Measurements from ENCODE around the gene ITGB7. TPM values are rescaled to one million over a fixed set of nuclear protein-coding genes. Genes with fewer than 3 reads are reported as not detected.

ITGB7 gene
- total RNA-seq, 1 donor from 2014 or later: 137 TPM

DNA sequence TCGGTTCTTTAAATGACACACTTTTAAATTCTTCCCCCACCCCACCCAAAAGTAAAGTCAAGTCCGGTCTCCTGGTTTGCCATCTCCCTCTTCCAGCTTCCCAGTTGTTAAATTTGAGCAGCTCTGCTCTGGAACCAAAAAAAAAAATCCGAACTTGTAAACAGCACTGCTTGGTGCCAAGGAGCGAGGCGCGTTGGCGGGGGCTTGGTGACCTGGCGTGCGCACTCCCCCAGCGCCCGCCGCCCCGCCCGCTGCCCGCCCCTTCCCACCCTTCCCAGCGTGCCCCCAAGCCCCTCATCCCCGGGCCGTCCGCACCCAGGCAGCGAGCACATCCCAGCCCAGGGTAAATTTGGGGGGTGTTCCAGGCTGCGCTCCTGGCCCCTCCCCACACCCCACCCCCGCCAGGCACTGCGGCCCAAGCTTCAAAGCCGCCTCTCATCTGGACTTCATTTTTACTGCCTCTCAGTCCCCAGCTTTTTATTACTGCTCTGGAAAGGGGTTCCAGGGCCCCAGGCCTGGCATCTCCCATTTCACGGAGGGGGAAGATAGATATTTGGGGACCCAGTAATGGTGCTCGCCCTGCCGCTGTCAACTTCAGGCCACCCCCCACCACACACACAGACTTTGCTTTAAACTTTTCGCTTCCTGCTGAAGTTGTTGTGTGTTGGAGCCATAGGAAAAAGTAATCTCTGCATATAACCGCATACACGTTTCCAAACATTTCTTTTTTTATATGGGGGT, 11.7 kb upstream of the ITGB7 start:
- intact Hi-C loops (cut with micrococcal nuclease): loop anchor here (10.0 kb wide), 1 partner anchor 286 kb away; the partner anchor contains the start of genes NPFF and TARBP2
- CTCF ChIA-PET: interaction anchor here (1.0 to 14.7 kb wide), 4 partner anchors 10 to 127 kb away, joined by 3 to 298 read pairs (median 5); partner anchors contain the start of genes ESPL1 and PFDN5
- no peak for DNase-seq
- TF ChIP-seq, protein P1, sequence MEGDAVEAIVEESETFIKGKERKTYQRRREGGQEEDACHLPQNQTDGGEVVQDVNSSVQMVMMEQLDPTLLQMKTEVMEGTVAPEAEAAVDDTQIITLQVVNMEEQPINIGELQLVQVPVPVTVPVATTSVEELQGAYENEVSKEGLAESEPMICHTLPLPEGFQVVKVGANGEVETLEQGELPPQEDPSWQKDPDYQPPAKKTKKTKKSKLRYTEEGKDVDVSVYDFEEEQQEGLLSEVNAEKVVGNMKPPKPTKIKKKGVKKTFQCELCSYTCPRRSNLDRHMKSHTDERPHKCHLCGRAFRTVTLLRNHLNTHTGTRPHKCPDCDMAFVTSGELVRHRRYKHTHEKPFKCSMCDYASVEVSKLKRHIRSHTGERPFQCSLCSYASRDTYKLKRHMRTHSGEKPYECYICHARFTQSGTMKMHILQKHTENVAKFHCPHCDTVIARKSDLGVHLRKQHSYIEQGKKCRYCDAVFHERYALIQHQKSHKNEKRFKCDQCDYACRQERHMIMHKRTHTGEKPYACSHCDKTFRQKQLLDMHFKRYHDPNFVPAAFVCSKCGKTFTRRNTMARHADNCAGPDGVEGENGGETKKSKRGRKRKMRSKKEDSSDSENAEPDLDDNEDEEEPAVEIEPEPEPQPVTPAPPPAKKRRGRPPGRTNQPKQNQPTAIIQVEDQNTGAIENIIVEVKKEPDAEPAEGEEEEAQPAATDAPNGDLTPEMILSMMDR (IDR thresholded peaks at IDR 0.05): no peak
- Mint-ChIP-seq H3K4me1 (peaks cover 59% of the 10 kb centered on the region), H3K36me3 (ENCODE audit: low read depth) (peaks cover 16% of the 10 kb centered on the region), H3K27me3 (no peaks in the 10 kb centered on the region), H3K4me3 (peak overlapping the region; percentile 89), H3K27ac (peak overlapping the region; percentile 86), H3K9me3 (no peaks in the 10 kb centered on the region)
- POLR2A ChIA-PET: interaction anchor here (0.9 to 3.8 kb wide), 15 partner anchors 10 to 140 kb away, joined by 3 to 66 read pairs (median 7); partner anchors contain the start of genes AAAS, CSAD, ESPL1 and ITGB7
- no peak for ATAC-seq (ENCODE audit: low read depth)

DNA sequence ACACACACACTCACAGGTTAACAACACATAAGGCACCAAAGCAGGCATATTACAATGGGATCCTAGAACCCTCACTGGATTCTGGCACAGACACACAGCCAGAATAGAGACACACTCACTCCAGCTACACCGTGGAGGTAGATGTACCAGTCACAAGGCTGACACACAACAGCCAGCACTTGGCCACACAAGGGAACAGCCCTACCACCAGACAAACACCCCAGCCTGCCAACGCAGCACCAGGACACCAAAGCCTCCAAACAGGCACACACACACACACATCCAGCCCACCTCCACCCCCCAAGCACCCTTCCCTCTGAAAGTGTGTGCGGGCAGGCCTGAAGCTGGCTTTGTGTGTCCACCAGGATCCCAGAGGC, 10.9 kb upstream of the ITGB7 start:
- Mint-ChIP-seq H3K27ac (peak overlapping the region; percentile 37), H3K36me3 (ENCODE audit: low read depth) (peaks cover 21% of the 10 kb centered on the region), H3K4me3 (peak overlapping the region; percentile 7), H3K27me3 (no peaks in the 10 kb centered on the region), H3K9me3 (no peaks in the 10 kb centered on the region), H3K4me1 (peaks cover 65% of the 10 kb centered on the region)
- TF ChIP-seq, protein P1 (IDR thresholded peaks at IDR 0.05): no peak
- CTCF ChIA-PET: interaction anchor here (1.0 to 14.7 kb wide), 4 partner anchors 9 to 127 kb away, joined by 3 to 298 read pairs (median 10); partner anchors contain the start of genes ESPL1 and PFDN5
- POLR2A ChIA-PET: interaction anchor here (1.0 to 1.7 kb wide), 6 partner anchors 9 to 161 kb away, joined by 3 to 7 read pairs (median 6); partner anchors contain the start of genes CSAD, ESPL1, SP1 and ZNF740
- ATAC-seq (ENCODE audit: low read depth): no peak
- no peak for DNase-seq
- intact Hi-C loops (cut with micrococcal nuclease): loop anchor here (10.0 kb wide), 1 partner anchor 287 kb away; the partner anchor contains the start of genes NPFF and TARBP2

DNA sequence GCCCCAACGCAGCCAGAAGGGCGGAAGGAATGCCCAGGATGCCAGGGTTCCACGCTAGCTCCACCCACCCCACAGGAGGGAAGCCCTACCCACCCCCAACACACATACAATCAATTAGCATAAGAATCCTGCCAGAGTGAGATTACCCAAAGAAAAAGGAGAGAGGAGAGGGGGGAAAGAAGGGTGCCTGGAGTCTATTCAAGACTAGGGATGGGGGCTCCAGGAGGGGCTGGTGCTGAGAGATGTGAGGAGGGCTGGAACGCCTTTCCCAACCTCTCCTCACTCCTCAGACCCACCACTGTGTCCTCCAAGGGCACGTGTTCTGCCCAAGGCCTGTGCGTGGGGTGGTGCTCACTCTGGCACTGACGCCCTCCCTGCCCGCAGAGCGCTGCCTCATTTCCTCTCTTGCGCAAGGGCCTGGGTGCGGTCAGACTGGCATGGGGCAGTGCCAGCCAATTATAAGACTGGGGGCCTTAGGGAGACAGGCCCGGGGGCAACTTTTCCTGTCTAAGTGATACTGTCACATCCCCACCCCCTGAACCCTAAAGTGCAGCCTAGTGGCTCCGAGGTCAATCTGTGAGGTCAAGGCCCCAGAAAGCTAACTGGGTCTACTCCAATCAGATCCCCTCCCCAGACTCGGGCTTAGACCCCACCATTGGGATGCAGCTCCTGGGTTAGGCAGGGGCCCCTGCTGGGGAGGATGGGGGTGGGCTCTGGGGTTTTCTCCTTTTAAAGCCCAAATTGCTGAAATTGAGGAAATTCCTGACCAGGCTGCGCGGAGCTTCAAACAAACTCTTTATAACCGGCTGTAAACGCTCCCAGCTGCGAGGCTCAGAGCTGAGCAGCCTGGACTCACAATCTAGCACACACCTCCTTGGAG, 10.2 kb upstream of the ITGB7 start:
- CTCF ChIA-PET: interaction anchor here (1.4 to 14.7 kb wide), 3 partner anchors 51 to 128 kb away, joined by 3 to 298 read pairs (median 16); partner anchors contain the start of genes ESPL1 and PFDN5
- TF ChIP-seq, protein P1 (IDR thresholded peaks at IDR 0.05): no peak
- ATAC-seq (ENCODE audit: low read depth) (no peak), DNase-seq (no peak)
- Mint-ChIP-seq H3K9me3 (no peaks in the 10 kb centered on the region), H3K4me3 (no peak overlapping the region), H3K36me3 (ENCODE audit: low read depth) (peaks cover 24% of the 10 kb centered on the region), H3K4me1 (peaks cover 66% of the 10 kb centered on the region), H3K27ac (peak overlapping the region; percentile 37), H3K27me3 (no peaks in the 10 kb centered on the region)
- POLR2A ChIA-PET: interaction anchor here (0.9 to 6.1 kb wide), 8 partner anchors 8 to 162 kb away, joined by 3 to 48 read pairs (median 6); partner anchors contain the start of genes AAAS, CSAD, ESPL1 and SP1
- intact Hi-C loops (cut with micrococcal nuclease): loop anchor here (10.0 kb wide), 1 partner anchor 288 kb away; the partner anchor contains the start of genes NPFF and TARBP2

DNA sequence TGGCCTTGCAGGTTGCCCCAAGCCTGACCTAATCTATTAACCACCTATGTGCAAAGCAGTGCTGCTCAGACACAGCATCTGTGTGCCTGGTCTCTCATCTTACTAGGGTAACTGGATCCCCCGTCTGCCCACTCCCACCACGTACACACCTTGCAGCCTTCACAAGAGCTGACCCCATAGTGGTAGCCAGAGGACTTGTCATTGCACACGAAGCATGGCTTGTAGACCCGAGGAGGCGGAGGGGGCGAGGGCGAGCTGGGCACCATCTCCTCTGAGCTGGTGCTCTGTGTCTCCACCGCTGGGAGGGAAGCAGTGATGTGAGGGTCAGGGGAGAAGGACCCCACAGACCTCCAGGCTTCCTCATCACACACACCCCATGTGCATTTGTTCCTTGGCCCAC, 8.4 kb upstream of the ITGB7 start:
- Mint-ChIP-seq H3K9me3 (no peaks in the 10 kb centered on the region), H3K27me3 (no peaks in the 10 kb centered on the region), H3K27ac (peak overlapping the region; percentile 32), H3K36me3 (ENCODE audit: low read depth) (peaks cover 22% of the 10 kb centered on the region), H3K4me3 (no peak overlapping the region), H3K4me1 (peaks cover 66% of the 10 kb centered on the region)
- intact Hi-C loops (cut with micrococcal nuclease): loop anchor here (10.0 kb wide), 1 partner anchor 289 kb away; the partner anchor contains the start of genes NPFF and TARBP2
- CTCF ChIA-PET: interaction anchor here (1.1 to 14.7 kb wide), 5 partner anchors 36 to 129 kb away, joined by 3 to 298 read pairs (median 16); partner anchors contain the start of genes AAAS, ESPL1 and PFDN5
- DNase-seq (no peak), ATAC-seq (ENCODE audit: low read depth) (no peak)
- POLR2A ChIA-PET: interaction anchor here (0.7 to 6.1 kb wide), 5 partner anchors 14 to 80 kb away, joined by 3 to 48 read pairs (median 3); partner anchors contain the start of genes ESPL1 and PFDN5
- TF ChIP-seq, protein P1 (IDR thresholded peaks at IDR 0.05): no peak
